UCSD-AML1 (cell line): Measurements from ENCODE around the gene ITGB5.

Experiments used
- DNase-seq: peaks from one replicate; lab custom pipeline; 2025; ENCODE audit not compliant: unreplicated experiment; lab: John Stamatoyannopoulos, UW

Gene ITGB5

DNA sequence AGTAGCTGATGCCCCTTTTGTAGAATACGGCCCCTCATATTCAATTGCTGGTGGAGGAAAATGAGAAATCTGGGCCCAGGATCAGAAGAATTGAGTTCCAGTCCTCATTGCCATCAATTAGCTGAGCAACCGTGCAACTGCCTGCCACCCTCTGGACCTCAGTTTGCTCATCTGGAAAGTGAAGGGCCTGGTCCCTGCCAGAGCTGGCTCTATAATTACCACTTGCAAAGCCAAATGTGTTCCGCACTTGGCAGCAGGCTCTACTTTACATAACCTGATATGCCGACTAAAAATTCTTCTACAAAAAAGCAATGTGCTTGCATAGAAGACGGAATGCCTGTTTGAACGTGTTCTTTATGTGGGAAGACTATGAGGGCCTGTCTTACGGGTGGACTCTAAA, 8.6 kb upstream of the ITGB5 start:
- no peak for DNase-seq

GRCh38 chr3:124893526-124893925, 6.4 kb upstream of the ITGB5 start:
- DNase-seq: no peak

- DNase-seq: no peak
Measured at GRCh38 chr3:124890573-124891190, 3.5 kb upstream of the ITGB5 start.

GRCh38 chr3:124888482-124889441, 1.6 kb upstream of the ITGB5 start:
- no peak for DNase-seq

GRCh38 chr3:124887932-124888298, 750 bp upstream of the ITGB5 start:
- no peak for DNase-seq

- peak; percentile 37 for DNase-seq
Measured at GRCh38 chr3:124886168-124887056, 753 bp downstream of the ITGB5 start.

- no peak for DNase-seq
Measured at GRCh38 chr3:124885466-124886167, 1.5 kb downstream of the ITGB5 start.

GRCh38 chr3:124884474-124885101, 2.6 kb downstream of the ITGB5 start:
- no peak for DNase-seq

GRCh38 chr3:124883766-124884473, 3.2 kb downstream of the ITGB5 start:
- no peak for DNase-seq

- no peak for DNase-seq
Measured at GRCh38 chr3:124882816-124883747, 4.1 kb downstream of the ITGB5 start.

DNA sequence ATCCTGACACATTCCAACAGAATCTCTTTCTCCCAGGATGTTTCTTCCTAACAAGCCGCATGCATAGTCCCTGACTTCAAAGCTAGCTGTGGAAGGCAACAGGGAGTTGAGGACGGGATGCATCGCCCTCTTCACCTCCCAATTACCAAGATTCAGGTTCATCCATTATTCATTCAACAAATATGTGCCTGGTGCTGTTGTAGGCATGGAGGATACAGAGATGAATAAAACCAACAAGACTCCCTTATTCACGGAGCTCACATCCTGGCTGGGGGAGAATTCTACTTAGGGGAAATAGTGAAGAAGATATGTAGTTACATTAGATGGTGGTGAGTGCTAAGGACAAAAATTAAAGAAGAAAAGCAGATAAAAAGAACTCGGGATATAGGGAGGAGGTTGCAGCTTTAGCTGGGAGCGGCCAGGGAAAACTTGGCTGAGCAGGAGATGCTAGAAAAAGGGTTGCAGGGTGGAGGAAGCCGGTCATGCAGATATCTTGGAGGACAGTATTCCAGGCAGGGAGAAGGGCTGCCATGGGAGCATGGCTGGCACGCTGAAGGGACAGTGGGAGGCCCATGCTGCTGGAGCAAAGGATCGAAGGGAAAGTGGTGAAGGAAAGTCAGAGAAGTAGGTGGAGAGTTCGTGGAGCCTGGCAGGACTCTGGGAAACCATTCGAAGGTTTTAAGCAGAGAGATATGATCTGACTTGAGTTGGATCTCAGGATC, 5.0 kb downstream of the ITGB5 start:
- no peak for DNase-seq

DNA sequence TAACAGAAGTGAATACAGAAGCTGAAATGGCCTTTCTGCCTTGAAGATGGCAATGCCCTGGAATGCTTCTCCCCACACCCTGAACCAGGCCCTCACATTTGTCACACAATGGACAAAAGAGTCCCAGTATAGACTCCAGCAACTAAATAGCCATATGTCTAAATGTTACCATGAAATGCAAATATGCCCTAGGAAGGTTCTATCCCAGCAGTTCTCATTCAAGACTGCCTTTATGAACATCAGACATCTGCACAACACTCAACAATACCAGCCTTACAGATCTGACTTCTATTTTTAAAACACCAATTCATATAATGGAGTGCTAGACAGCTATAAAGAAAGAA, 7.9 kb downstream of the ITGB5 start:
- DNase-seq: no peak

DNA sequence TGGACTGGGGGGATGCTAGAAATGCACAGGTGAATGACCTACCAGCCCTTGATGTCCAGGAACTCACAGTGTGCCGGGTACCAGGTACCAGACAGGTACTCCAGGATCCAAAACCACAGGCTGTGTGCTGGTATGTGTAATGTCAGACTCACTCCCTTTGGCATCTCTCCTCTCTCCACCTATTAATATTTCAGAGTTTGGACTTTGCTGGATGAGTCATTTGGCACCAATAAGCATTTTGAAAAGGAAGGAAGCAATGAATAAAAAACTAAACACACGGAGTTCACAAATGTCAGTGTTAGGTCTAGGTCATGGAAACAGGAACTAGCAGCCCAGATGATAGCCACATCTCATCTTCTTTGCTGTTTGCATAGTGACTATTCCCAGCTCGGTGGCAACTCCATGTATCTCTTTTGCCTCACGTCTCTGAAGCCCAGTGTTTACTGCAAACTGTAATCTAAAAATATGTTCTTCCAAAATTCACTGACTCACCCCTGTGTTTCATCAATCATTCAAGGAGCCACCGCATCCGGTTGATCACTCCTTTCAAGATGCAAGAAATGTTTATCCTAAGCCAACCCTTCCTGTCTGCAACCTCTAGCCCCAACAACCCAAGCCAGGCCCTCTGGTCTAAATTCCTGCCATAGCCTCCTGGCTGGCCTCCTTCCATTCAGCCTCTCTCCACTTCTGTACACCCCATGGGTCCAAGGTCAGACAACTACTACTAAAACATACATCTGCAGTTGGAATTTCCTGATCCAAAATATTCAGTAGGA, 8.4 kb downstream of the ITGB5 start:
- DNase-seq: peak; percentile 66

DNA sequence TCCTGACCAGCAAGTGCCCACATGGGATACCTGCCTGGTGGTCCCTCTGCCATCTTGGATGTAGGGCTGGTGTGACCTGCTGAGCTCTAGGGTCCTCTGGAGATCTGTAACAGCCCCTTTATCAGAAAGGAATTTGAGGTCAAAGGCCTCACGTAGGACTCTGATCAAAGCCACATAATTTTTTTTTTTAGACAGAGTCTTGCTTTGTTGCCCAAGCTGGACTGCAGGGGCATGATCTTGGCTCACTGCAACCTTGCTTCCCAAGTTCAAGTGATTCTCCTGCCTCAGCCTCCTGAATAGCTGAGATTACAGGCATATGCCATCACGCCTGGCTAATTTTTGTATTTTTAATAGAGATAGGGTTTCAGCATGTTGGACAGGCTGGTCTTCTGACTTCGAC, 9.5 kb downstream of the ITGB5 start:
- no peak for DNase-seq

DNA sequence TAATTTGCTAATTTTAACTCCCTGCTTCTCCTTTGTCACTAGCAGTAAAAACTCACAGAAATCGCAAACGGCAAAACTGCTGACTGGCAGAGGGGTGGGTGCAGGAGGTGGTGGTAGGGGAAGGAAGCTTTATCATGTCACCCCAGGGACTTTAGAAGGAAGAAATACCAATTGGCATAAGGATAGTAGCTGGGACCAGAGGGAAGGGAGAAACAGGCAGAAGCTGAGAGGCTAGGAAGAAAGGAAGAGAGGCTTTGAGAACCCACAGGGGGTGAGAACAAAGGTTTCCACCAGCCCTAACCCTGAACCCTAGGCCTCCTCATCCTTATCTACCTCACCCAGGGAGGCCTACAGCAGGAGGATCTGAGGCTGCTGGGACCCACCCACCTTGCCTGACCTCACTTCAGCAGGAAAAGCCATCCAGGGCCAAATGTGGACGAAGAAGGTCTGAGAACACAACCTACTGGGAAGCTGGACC, 10.7 kb downstream of the ITGB5 start:
- peak; percentile 69 for DNase-seq

DNA sequence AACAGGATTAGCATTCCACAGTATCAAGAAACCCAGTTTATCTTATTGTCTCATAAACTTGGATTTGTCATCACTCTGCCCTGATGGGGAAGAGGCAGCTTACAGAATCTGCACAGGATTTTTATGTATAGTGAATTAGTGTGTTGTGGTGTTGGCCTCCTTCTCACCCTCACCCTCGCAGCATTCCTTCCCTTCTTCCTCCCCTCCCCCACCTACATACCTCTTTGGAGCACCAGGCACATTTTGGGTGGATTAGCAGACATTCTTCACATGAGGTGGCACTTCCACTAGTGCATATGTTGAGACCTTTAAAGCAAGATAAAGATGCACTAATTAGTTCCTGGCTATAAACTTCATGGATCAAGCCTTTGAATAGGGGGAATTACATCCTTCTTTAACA, 13.9 kb downstream of the ITGB5 start:
- no peak for DNase-seq

- no peak for DNase-seq
Measured at GRCh38 chr3:124867511-124867910, 19.7 kb downstream of the ITGB5 start.
